Measurements from ENCODE around the gene ZNF407. TPM values are rescaled to one million over a fixed set of nuclear protein-coding genes. Genes with fewer than 3 reads are reported as not detected.

Gene ZNF407
- polyA plus RNA-seq, 1 experiment = 2.8 TPM

DNA sequence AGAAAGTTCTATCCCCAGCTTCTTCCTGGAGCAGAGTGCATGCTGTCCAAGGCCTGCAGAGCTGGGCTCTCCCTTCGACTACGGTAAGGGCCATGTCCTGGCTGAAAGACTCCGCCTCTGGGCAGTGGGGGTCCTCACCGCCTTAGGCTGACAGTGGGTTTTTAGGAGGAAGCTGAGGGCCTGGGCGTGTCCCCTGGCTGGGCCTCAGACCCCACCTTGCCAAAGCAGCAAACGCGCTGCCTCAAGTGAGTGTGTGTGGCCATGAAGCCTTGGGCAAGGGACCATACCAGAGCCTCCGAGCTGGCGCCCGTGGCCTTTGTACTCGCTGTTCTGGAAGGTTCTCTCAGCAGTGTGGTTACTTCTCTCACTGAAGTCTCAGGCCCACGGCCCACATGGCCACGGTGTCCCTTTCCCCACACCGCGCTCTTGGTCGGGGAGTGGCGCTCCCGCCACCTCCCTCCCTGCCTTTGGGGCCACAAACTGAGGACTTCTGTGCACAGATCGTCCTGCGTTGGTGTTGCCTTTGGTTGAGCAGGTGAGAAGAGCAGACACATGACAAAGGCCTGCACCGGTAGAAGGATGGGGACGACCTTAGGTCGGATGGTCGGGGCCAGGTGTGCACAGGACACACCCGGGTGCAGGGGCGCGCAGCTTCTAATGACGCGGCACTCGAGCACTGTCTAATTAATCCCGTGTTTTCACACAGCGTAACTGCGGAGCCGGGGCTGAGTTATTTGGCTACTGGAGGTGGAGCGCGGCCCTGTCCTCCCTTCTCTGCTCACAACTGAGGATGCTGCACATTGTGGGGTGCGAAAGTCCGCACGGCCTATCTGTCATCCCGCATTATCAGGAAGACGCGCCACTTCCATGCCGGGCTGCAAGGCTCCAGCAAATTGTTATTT lies 489.7 kb downstream of the ZNF407 start:
- Histone ChIP-seq H3K27me3 (ENCODE audit: control insufficient read depth, insufficient read depth, low read length) (peaks cover 1% of the 10 kb centered on the region; the same call in 1 of the 2 replicates), H3K36me3 (ENCODE audit: control insufficient read depth, insufficient read depth, low read length) (no peaks in the 10 kb centered on the region), H3K4me3 (ENCODE audit: low read depth, low read length) (no peak overlapping the region)
- ChIA-PET POLR2A (no interaction called here), CTCF (no interaction called here)
- DNase-seq (ENCODE audit: low read depth) = no peak
- TF ChIP-seq, protein P1, sequence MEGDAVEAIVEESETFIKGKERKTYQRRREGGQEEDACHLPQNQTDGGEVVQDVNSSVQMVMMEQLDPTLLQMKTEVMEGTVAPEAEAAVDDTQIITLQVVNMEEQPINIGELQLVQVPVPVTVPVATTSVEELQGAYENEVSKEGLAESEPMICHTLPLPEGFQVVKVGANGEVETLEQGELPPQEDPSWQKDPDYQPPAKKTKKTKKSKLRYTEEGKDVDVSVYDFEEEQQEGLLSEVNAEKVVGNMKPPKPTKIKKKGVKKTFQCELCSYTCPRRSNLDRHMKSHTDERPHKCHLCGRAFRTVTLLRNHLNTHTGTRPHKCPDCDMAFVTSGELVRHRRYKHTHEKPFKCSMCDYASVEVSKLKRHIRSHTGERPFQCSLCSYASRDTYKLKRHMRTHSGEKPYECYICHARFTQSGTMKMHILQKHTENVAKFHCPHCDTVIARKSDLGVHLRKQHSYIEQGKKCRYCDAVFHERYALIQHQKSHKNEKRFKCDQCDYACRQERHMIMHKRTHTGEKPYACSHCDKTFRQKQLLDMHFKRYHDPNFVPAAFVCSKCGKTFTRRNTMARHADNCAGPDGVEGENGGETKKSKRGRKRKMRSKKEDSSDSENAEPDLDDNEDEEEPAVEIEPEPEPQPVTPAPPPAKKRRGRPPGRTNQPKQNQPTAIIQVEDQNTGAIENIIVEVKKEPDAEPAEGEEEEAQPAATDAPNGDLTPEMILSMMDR (IDR thresholded peaks at IDR 0.05; ENCODE audit: insufficient read depth, low read depth, low read length) = no peak

DNA sequence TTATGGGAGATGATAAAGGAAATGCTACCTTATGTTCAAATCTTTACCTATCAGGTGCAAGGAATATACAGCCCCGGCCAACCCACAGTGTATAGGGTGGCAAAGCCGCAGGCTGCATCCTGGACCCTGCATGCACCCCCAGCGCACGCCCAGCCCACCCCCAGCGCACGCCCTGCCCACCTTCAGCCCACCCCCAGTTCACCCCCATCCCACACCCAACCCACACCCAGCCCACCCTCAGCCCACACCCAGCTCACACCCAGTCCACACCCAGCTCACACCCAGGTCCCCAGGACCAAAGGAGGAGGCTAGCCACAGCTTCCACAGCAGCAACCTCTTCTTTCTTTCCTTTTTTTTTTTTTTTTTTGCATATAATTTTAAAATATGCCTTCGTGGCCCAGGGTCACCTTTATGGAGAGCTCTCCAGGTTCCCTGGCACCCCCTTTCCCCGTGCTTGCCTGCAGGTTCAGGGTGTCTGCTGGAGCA lies 490.4 kb downstream of the ZNF407 start:
- Histone ChIP-seq H3K4me3 (ENCODE audit: low read depth, low read length) (no peak overlapping the region), H3K27me3 (ENCODE audit: control insufficient read depth, insufficient read depth, low read length) (no peaks in the 10 kb centered on the region), H3K36me3 (ENCODE audit: control insufficient read depth, insufficient read depth, low read length) (no peaks in the 10 kb centered on the region)
- DNase-seq (ENCODE audit: low read depth) = no peak
- POLR2A ChIA-PET = no interaction called here
- CTCF ChIA-PET = no interaction called here
- TF ChIP-seq, protein P1 (IDR thresholded peaks at IDR 0.05; ENCODE audit: insufficient read depth, low read depth, low read length) = no peak

DNA sequence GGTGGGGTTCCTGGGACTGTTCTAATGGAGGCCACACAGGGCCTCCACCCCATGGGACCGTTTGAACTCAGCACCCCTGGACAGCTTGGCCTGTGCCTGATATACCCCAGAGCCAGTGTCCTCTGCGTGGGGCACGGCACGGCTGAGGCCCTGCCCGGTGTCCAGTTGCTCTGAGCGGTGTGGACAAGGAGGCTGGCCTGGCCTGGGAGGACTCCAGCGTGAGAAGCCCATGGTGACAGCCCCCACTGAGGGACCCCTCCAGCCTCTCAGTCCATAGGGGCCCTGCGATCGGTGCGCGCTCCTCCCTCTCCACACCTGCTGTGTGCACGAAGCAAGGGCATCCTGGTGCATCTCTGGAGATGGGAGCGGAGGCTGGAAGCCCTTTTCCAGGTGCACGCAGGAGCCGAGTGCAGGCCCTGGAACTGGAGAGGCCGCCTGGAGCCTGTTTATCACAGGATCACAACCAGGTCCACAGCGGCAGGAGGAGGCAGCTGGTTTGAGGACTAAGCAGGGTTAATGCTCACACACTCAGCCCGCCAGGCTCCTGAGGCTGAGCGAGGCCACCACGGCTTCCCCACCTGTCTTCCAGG lies 491.0 kb downstream of the ZNF407 start:
- H3K4me3 ChIP-seq (ENCODE audit: low read depth, low read length) = no peak overlapping the region
- no peak for DNase-seq (ENCODE audit: low read depth)
- no peaks in the 10 kb centered on the region for H3K27me3 ChIP-seq (ENCODE audit: control insufficient read depth, insufficient read depth, low read length)
- no peaks in the 10 kb centered on the region for H3K36me3 ChIP-seq (ENCODE audit: control insufficient read depth, insufficient read depth, low read length)
- POLR2A ChIA-PET = no interaction called here
- CTCF ChIA-PET = no interaction called here
- TF ChIP-seq, protein P1 (IDR thresholded peaks at IDR 0.05; ENCODE audit: insufficient read depth, low read depth, low read length) = no peak

DNA sequence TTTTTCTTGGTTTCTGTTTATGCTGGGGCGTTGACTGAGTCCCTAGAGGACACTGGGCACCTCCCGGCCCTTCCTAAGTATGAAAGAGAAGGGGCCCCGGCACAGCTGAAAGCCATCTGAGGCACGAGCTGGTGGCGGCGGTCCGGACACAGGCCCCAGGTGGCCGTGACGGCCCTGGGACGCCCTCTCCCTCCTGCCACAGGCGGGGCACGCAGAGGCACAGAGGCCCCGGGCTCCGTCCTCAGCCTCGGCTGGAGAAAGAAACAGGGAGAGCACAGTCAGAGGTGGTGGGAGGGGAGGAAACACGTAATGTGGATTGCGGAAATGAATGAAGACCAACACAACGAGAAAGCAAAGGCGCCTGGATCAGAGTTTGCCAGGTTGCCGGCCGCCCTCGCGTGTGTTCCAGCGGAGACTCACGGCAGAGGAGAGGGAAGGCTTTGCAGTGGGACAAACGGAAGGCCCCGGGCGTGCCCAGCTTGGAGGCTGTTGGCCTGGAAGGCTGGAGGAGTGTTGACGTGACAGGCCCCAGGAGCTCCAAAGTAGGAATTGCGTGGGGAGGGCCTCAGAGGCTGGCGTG lies 492.2 kb downstream of the ZNF407 start:
- POLR2A ChIA-PET = no interaction called here
- no peaks in the 10 kb centered on the region for H3K27me3 ChIP-seq (ENCODE audit: control insufficient read depth, insufficient read depth, low read length)
- CTCF ChIA-PET = no interaction called here
- H3K36me3 ChIP-seq (ENCODE audit: control insufficient read depth, insufficient read depth, low read length) = no peaks in the 10 kb centered on the region
- no peak overlapping the region for H3K4me3 ChIP-seq (ENCODE audit: low read depth, low read length)
- TF ChIP-seq, protein P1 (IDR thresholded peaks at IDR 0.05; ENCODE audit: insufficient read depth, low read depth, low read length) = no peak
- DNase-seq (ENCODE audit: low read depth) = no peak

DNA sequence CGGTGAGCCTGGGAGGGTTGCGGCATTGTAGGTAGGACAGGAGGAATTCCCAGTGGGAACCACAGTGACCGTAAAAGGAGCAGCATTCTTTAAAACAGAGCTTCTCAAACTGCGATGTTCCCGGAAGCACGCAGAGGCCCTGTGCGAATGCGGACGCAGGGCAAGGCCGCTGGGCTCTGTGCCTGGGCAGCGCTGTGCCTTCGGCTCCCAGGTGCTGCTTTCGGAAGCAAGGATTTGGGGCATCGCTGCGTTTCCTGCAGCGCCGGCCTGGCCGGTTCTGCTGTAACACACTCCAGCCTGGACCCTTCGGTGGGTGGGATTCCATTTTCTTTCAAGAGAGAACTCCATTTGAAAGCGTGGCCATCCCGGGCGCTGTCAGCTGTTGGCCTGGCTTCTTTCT lies 492.7 kb downstream of the ZNF407 start:
- H3K27me3 ChIP-seq (ENCODE audit: control insufficient read depth, insufficient read depth, low read length) = no peaks in the 10 kb centered on the region
- no peak for DNase-seq (ENCODE audit: low read depth)
- TF ChIP-seq, protein P1 (IDR thresholded peaks at IDR 0.05; ENCODE audit: insufficient read depth, low read depth, low read length) = no peak
- no peak overlapping the region for H3K4me3 ChIP-seq (ENCODE audit: low read depth, low read length)
- ChIA-PET POLR2A (no interaction called here), CTCF (no interaction called here)
- H3K36me3 ChIP-seq (ENCODE audit: control insufficient read depth, insufficient read depth, low read length) = no peaks in the 10 kb centered on the region
